Tibial artery (tissue), 4 donors: ENCODE measurements around the gene AGFG1.

ENCODE experiments used
- DNase-seq, 2 donors: peaks; one replicate each; pipeline ENCODE4 v3.0.0-alpha.2; 2019
- H3K27ac ChIP-seq, 2 donors: fragments of 200-600 bp; sonication (generic) in 1 of 2; 1 replicate in 1 of 2; 2 replicates in 1 of 2; pipeline ENCODE4 v1.5.1; 2018 to 2019; ENCODE audit warnings: mild to moderate bottlenecking in 1 of 2
- H3K27me3 ChIP-seq, 2 donors: fragments of 200-600 bp; sonication (generic) in 1 of 2; one replicate each; pipeline versions ENCODE4 v1.5.1 to v1.6.0; 2016 to 2019
- H3K36me3 ChIP-seq, 3 donors: fragments of 200-600 bp; sonication (generic) in 2 of 3; one replicate each; pipeline ENCODE4 v1.5.1; 2016 to 2019; ENCODE audit warnings: mild to moderate bottlenecking in 2 of 3
- H3K4me1 ChIP-seq, 4 donors: fragments of 200-600 bp; sonication (generic) in 2 of 4; 1 replicate in 3 of 4; 2 replicates in 1 of 4; pipeline ENCODE4 v1.5.1; 2016 to 2019
- H3K4me3 ChIP-seq, 2 donors: fragments of 200-600 bp; sonication (generic) in 1 of 2; 1 replicate in 1 of 2; 2 replicates in 1 of 2; pipeline ENCODE4 v1.5.1; 2018 to 2019; ENCODE audit warnings: mild to moderate bottlenecking in 2 of 2
- H3K9me3 ChIP-seq, 3 donors: fragments of 200-600 bp; sonication (generic) in 1 of 3; one replicate each; pipeline ENCODE4 v1.5.1; 2016 to 2019
- intact Hi-C: fragments of 100-400 bp; cut with DNase I; formaldehyde crosslinking; loops from one replicate; pipeline ENCODE4 v1.15.0; 2023; ENCODE audit warnings: low total_unique reads
- TF ChIP-seq, protein P1 (sequence below), 2 experiments: fragments of 200-600 bp in 1 of 2; fragments of 450-650 bp in 1 of 2; IDR thresholded peaks; one replicate each; pipeline ENCODE4 v1.5.1; 2017 to 2019; ENCODE audit warnings: antibody characterized with exemption in 2 of 2, mild to moderate bottlenecking in 1 of 2, moderate library complexity in 1 of 2

Gene AGFG1

DNA sequence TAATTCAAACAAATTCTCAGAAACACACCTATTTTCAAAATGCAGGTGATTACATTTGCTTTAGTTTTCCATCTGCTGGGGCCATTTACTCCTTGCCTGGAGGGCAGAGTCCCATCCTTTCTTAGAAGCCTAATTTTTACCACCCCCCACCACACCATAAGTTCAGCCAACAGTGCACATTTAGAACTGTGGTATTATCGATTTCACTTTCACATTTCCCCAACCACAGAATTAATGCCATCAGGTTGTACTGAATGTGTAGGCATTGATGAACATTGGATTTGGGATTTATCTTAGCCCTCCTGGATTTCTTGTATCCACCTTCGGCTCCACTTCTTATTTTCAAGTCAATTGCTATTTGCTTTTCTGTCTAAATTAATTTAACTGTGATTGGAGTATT, 138.2 kb downstream of the AGFG1 start:
- no peak overlapping the region for H3K27ac ChIP-seq
- H3K36me3 ChIP-seq = no peaks in the 10 kb centered on the region
- H3K4me3 ChIP-seq = no peak overlapping the region
- no peaks in the 10 kb centered on the region for H3K9me3 ChIP-seq
- no peaks in the 10 kb centered on the region for H3K4me1 ChIP-seq
- no peaks in the 10 kb centered on the region for H3K27me3 ChIP-seq
- intact Hi-C loops = no loop called here
- TF ChIP-seq, protein P1, sequence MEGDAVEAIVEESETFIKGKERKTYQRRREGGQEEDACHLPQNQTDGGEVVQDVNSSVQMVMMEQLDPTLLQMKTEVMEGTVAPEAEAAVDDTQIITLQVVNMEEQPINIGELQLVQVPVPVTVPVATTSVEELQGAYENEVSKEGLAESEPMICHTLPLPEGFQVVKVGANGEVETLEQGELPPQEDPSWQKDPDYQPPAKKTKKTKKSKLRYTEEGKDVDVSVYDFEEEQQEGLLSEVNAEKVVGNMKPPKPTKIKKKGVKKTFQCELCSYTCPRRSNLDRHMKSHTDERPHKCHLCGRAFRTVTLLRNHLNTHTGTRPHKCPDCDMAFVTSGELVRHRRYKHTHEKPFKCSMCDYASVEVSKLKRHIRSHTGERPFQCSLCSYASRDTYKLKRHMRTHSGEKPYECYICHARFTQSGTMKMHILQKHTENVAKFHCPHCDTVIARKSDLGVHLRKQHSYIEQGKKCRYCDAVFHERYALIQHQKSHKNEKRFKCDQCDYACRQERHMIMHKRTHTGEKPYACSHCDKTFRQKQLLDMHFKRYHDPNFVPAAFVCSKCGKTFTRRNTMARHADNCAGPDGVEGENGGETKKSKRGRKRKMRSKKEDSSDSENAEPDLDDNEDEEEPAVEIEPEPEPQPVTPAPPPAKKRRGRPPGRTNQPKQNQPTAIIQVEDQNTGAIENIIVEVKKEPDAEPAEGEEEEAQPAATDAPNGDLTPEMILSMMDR (IDR thresholded peaks at IDR 0.05) = no peak
- DNase-seq = no peak
